IMR-90 (cell line): ENCODE data around the gene ADAP1. TPM values are rescaled to one million over a fixed set of nuclear protein-coding genes. Genes with fewer than 3 reads are reported as not detected.
"Not testable (repeated sequence)": the region's sequence is repeated elsewhere in the genome, so short reads cannot be mapped to it uniquely, and the experiment has no call there.

Experiments
- ATAC-seq: fragments of 200-7000 bp; cut with Tn5 transposase; 2 replicates; pipeline ENCODE4 v1.9.1; 2020; ENCODE audit warnings: low read depth, mild to moderate bottlenecking, moderate library complexity
- BruUV-seq: library from RNA; stranded (reverse); fragments of 400-500 nt; replicated peaks from 2 replicates; lab custom pipeline; 2021; lab: Mats Ljungman, UMichigan
- CTCF ChIA-PET: fragments of 300-600 bp; formaldehyde crosslinking; extraction: SDS; loops from one replicate; lab custom pipeline; 2021; ENCODE audit warnings: antibody characterized with exemption; lab: Yijun Ruan, JAX
- POLR2A ChIA-PET: fragments of 300-600 bp; sonication (Branson Sonifier 250); formaldehyde crosslinking; loops from one replicate; lab custom pipeline; 2022; ENCODE audit warnings: antibody characterized with exemption; ENCODE audit not compliant: unreplicated experiment; lab: Charles Lee
- DNase-seq: peaks from one replicate; pipeline ENCODE4 v3.0.0; 2013
- H2AFZ ChIP-seq: replicated peaks from 2 replicates; pipeline ENCODE3; 2013; ENCODE audit warnings: low read length, mild to moderate bottlenecking; ENCODE audit not compliant: poor library complexity
- H2AK5ac ChIP-seq: 2 replicates; pipeline ENCODE4 v1.6.1; 2013; ENCODE audit warnings: low read depth, low read length, inconsistent platforms
- H2AK9ac ChIP-seq: replicated peaks from 2 replicates; pipeline ENCODE3; 2013; ENCODE audit warnings: mild to moderate bottlenecking, low read depth, low read length, moderate library complexity; ENCODE audit not compliant: poor library complexity
- H2BK120ac ChIP-seq: 2 replicates; pipeline ENCODE4 v1.6.1; 2013; ENCODE audit warnings: low read depth, low read length, inconsistent platforms
- H2BK15ac ChIP-seq: 3 replicates; pipeline ENCODE4 v1.6.1; 2013; ENCODE audit warnings: low read depth, low read length, inconsistent platforms
- H2BK20ac ChIP-seq: 2 replicates; pipeline ENCODE4 v1.6.1; 2013; ENCODE audit warnings: low read depth, mild to moderate bottlenecking, inconsistent platforms, low read length, moderate library complexity
- H2BK5ac ChIP-seq: 2 replicates; pipeline ENCODE4 v1.6.1; 2013; ENCODE audit warnings: mild to moderate bottlenecking, low read depth, low read length, inconsistent platforms; ENCODE audit not compliant: poor library complexity, severe bottlenecking
- H3K14ac ChIP-seq: replicated peaks from 2 replicates; pipeline ENCODE4 v1.6.1; 2013; ENCODE audit warnings: low read depth, low read length, inconsistent platforms
- H3K18ac ChIP-seq: 2 replicates; pipeline ENCODE4 v1.6.1; 2013; ENCODE audit warnings: low read depth, low read length, control low read depth
- H3K23ac ChIP-seq: 2 replicates; pipeline ENCODE4 v1.6.1; 2013; ENCODE audit warnings: low read depth, low read length, inconsistent platforms
- H3K27ac ChIP-seq: 2 replicates; pipeline ENCODE4 v1.5.1; 2013; ENCODE audit warnings: mild to moderate bottlenecking, control low read depth, low read length; ENCODE audit not compliant: insufficient read depth
- H3K27me3 ChIP-seq: 2 replicates; pipeline ENCODE4 v1.6.1; 2013; ENCODE audit warnings: low read length; ENCODE audit not compliant: control insufficient read depth, insufficient read depth
- H3K36me3 ChIP-seq: 2 replicates; pipeline ENCODE4 v1.6.1; 2013; ENCODE audit warnings: low read length, mixed read lengths; ENCODE audit not compliant: control insufficient read depth, insufficient read depth
- H3K4ac ChIP-seq: 2 replicates; pipeline ENCODE4 v1.6.1; 2013; ENCODE audit warnings: low read depth, low read length, inconsistent platforms
- H3K4me1 ChIP-seq: 2 replicates; pipeline ENCODE4 v1.6.1; 2013; ENCODE audit warnings: low read length, mixed read lengths; ENCODE audit not compliant: control insufficient read depth, insufficient read depth
- H3K4me2 ChIP-seq: 2 replicates; pipeline ENCODE4 v1.6.1; 2013; ENCODE audit warnings: low read depth, mild to moderate bottlenecking, control low read depth, low read length, moderate library complexity
- H3K4me3 ChIP-seq: 2 replicates; pipeline ENCODE4 v1.5.1; 2013; ENCODE audit warnings: low read depth, mild to moderate bottlenecking, control low read depth, low read length, moderate library complexity; ENCODE audit not compliant: insufficient read depth
- H3K56ac ChIP-seq: 2 replicates; pipeline ENCODE4 v1.6.1; 2013; ENCODE audit warnings: low read length, inconsistent platforms; ENCODE audit not compliant: insufficient read depth; ENCODE audit errors: extremely low read depth
- H3K79me1 ChIP-seq, 2 experiments: 2 replicates each; pipeline ENCODE4 v1.6.1; 2013; ENCODE audit warnings: low read length in 2 of 2, inconsistent platforms in 1 of 2, low read depth in 1 of 2
- H3K9ac ChIP-seq: 2 replicates; pipeline ENCODE4 v1.6.1; 2013; ENCODE audit warnings: low read depth, low read length, control low read depth
- H3K9me1 ChIP-seq: 2 replicates; pipeline ENCODE4 v1.6.1; 2013; ENCODE audit warnings: low read length, inconsistent platforms; ENCODE audit not compliant: insufficient read depth
- H3K9me3 ChIP-seq: 2 replicates; pipeline ENCODE4 v1.6.1; 2013; ENCODE audit warnings: low read length; ENCODE audit not compliant: control insufficient read depth, insufficient read depth
- H4K20me1 ChIP-seq: 2 replicates; pipeline ENCODE4 v1.6.1; 2013; ENCODE audit warnings: low read length, inconsistent platforms; ENCODE audit not compliant: insufficient read depth
- H4K5ac ChIP-seq: 2 replicates; pipeline ENCODE4 v1.6.1; 2013; ENCODE audit warnings: mild to moderate bottlenecking, low read depth, low read length, control low read depth
- H4K8ac ChIP-seq, 2 experiments: 2 replicates each; pipeline ENCODE4 v1.6.1; 2013; ENCODE audit warnings: low read depth in 2 of 2, low read length in 2 of 2, control low read depth in 1 of 2, inconsistent platforms in 1 of 2
- H4K91ac ChIP-seq: 2 replicates; pipeline ENCODE4 v1.6.1; 2013; ENCODE audit warnings: low read depth, low read length, inconsistent platforms; ENCODE audit not compliant: insufficient read depth
- WGBS, 2 experiments: methylation state at CpG; one replicate each; pipeline versions ENCODE4 v1.1.5 to v1.1.7; 2013; ENCODE audit warnings: missing lambda C conversion rate in 2 of 2; ENCODE audit not compliant: insufficient read length in 1 of 2; ENCODE audit errors: extremely low coverage in 2 of 2; 5-methylcytosine and 5-hydroxymethylcytosine counted together
- dilution Hi-C: fragments of 300-500 bp; cut with HindIII; formaldehyde crosslinking; loops from one replicate; pipeline ENCODE4 v1.14.3; 2018; ENCODE audit warnings: low sequenced_read_pairs; ENCODE audit not compliant: unreplicated experiment
- in situ Hi-C: fragments of 300-500 bp; cut with MboI; formaldehyde crosslinking; loops from 3 replicates; pipeline ENCODE4 v1.14.3; 2019; ENCODE audit warnings: low sequenced_read_pairs, inconsistent platforms, mixed read lengths
- intact Hi-C: fragments of 100-400 bp; cut with micrococcal nuclease; formaldehyde crosslinking; loops from 2 replicates; pipeline ENCODE4 v1.10.0; 2022
- polyA plus RNA-seq, 3 experiments: library from polyadenylated mRNA; depleted of rRNA; stranded (reverse); fragments of >200 nt; gene quantifications; 2 replicates each; pipeline ENCODE4 v1.2.3, GENCODE V29; 2012; ENCODE audit warnings: low replicate concordance in 1 of 3
- total RNA-seq: library from RNA; depleted of rRNA; stranded (reverse); fragments of >200 nt; gene quantifications from 2 replicates; pipeline ENCODE4 v1.2.3, GENCODE V29; 2012

The ADAP1 gene
- total and polyA plus RNA-seq, 2 of the 4 experiments (the other 2 are of a cell fraction): 1.4 to 2.0 TPM

DNA sequence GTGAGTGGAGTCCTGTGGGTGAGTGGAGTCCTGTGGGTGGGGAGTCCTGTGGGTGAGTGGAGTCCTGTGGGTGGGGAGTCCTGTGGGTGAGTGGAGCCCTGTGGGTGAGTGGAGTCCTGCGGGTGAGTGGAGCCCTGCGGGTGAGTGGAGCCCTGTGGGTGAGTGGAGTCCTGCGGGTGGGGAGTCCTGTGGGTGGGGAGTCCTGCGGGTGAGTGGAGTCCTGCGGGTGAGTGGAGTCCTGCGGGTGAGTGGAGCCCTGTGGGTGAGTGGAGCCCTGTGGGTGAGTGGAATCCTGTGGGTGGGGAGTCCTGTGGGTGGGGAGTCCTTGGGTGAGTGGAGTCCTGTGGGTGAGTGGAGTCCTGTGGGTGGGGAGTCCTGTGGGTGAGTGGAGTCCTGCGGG lies 48.0 kb upstream of the ADAP1 start:
- H3K4me2 ChIP-seq, H3K9me1 ChIP-seq, dilution Hi-C loops, H4K20me1 ChIP-seq, H3K56ac ChIP-seq, H4K91ac ChIP-seq, H3K14ac ChIP-seq, in situ Hi-C loops, BruUV-seq, H2BK20ac ChIP-seq, H2AFZ ChIP-seq, H2BK5ac ChIP-seq, intact Hi-C loops, POLR2A ChIA-PET, H3K27ac ChIP-seq, H3K9me3 ChIP-seq, H3K79me1 ChIP-seq, H3K23ac ChIP-seq, H4K5ac ChIP-seq, H3K4ac ChIP-seq, H3K9ac ChIP-seq, H3K27me3 ChIP-seq, H2AK9ac ChIP-seq, H3K4me3 ChIP-seq, ATAC-seq, H2AK5ac ChIP-seq, H4K8ac ChIP-seq, H3K18ac ChIP-seq, DNase-seq, H2BK15ac ChIP-seq, H3K4me1 ChIP-seq, CTCF ChIA-PET, H2BK120ac ChIP-seq: not testable (repeated sequence)
- H3K36me3 ChIP-seq: peaks cover 19% of the 10 kb centered on the region
- no CpG with 5 or more reads among the region's 7 CpGs for WGBS, 2 experiments

DNA sequence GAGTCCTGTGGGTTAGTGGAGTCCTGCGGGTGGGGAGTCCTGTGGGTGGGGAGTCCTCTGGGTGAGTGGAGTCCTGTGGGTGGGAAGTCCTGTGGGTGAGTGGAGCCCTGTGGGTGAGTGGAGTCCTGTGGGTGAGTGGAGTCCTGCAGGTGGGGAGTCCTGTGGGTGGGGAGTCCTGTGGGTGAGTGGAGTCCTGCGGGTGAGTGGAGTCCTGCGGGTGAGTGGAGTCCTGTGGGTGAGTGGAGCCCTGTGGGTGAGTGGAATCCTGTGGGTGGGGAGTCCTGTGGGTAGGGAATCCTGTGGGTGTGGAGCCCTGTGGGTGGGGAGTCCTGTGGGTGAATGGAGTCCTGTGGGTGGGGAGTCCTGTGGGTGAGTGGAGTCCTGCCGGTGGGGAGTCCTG lies 47.5 kb upstream of the ADAP1 start:
- H4K8ac ChIP-seq, H2BK120ac ChIP-seq, H4K20me1 ChIP-seq, H3K4me3 ChIP-seq, H2AK5ac ChIP-seq, H3K4me1 ChIP-seq, in situ Hi-C loops, H3K9ac ChIP-seq, ATAC-seq, dilution Hi-C loops, H3K4me2 ChIP-seq, intact Hi-C loops, H3K14ac ChIP-seq, CTCF ChIA-PET, DNase-seq, H3K9me1 ChIP-seq, H2BK15ac ChIP-seq, H3K4ac ChIP-seq, H4K5ac ChIP-seq, H3K27ac ChIP-seq, H2BK5ac ChIP-seq, H3K56ac ChIP-seq, H3K9me3 ChIP-seq, H2AK9ac ChIP-seq, POLR2A ChIA-PET, H2AFZ ChIP-seq, H4K91ac ChIP-seq, H3K79me1 ChIP-seq, H3K23ac ChIP-seq, BruUV-seq, H3K27me3 ChIP-seq, H2BK20ac ChIP-seq, H3K18ac ChIP-seq: not testable (repeated sequence)
- peaks cover 18% of the 10 kb centered on the region for H3K36me3 ChIP-seq
- WGBS, 2 experiments: no CpG with 5 or more reads among the region's 4 CpGs
